K562 (cell line): ENCODE measurements around the gene ELK1. TPM values are rescaled to one million over a fixed set of nuclear protein-coding genes. Genes with fewer than 3 reads are reported as not detected.
A peak's percentile ranks its signal among the peaks of the same experiment; 100 is the strongest.

ENCODE experiments used
- BRF2 ChIP-seq: IDR thresholded peaks from 3 replicates; pipeline ENCODE4 v1.6.1; 2011; ENCODE audit warnings: borderline replicate concordance, mild to moderate bottlenecking; ENCODE audit not compliant: insufficient read length, insufficient read depth
- CHD1 ChIP-seq: fragments of 200-600 bp; sonication (generic); IDR thresholded peaks from one replicate; pipeline ENCODE4 v1.6.1; 2012; ENCODE audit warnings: mild to moderate bottlenecking, moderate library complexity, low read length, inconsistent platforms
- CREB1 ChIP-seq, 2 experiments: sonication (generic) in 1 of 2; formaldehyde crosslinking in 1 of 2; IDR thresholded peaks; 2 replicates each; pipeline versions ENCODE4 v1.6.1 to v1.8.0; 2012 to 2022; ENCODE audit warnings: inconsistent platforms in 1 of 2, mild to moderate bottlenecking in 1 of 2, missing genetic modification reagents in 1 of 2, moderate library complexity in 1 of 2
- POLR3A ChIP-seq: IDR thresholded peaks from 2 replicates; pipeline ENCODE4 v1.6.1; 2011; ENCODE audit warnings: borderline replicate concordance, mild to moderate bottlenecking, moderate library complexity; ENCODE audit not compliant: insufficient read length, insufficient read depth; ENCODE audit errors: extremely low read depth
- RBFOX2 ChIP-seq: fragments of 200-400 bp; formaldehyde crosslinking; IDR thresholded peaks from 2 replicates; pipeline ENCODE4 v1.6.1; 2017; ENCODE audit warnings: low read depth, mild to moderate bottlenecking, low read length, moderate library complexity
- SMAD3 ChIP-seq: fragments of 450-650 bp; formaldehyde crosslinking; conservative IDR thresholded peaks from 2 replicates; pipeline ENCODE4 v1.4.0; 2020; ENCODE audit warnings: mild to moderate bottlenecking
- SMC3 ChIP-seq: conservative IDR thresholded peaks from 2 replicates; pipeline ENCODE4 v1.6.1; 2011; ENCODE audit warnings: low read depth, low read length, improper control_type of control experiment; ENCODE audit not compliant: insufficient read depth
- ZNF263 ChIP-seq: sonication (generic); formaldehyde crosslinking; IDR thresholded peaks from 2 replicates; pipeline ENCODE4 v1.8.0; 2022; ENCODE audit warnings: mild to moderate bottlenecking, missing genetic modification reagents, borderline replicate concordance
- polyA plus RNA-seq, 8 experiments: library from polyadenylated mRNA; depleted of rRNA in 4 of 8; stranded (reverse) in 5 of 8; unstranded in 3 of 8; fragments of >200 nt; fragmentation: Nextera tagmentation in 2 of 8; fragmentation: Illumina TruSeq in 1 of 8; extraction: Ambion mirVana in 2 of 8; extraction: Trizol in 1 of 8; gene quantifications; 2 replicates each; pipeline versions ENCODE4 v1.2.1 to v1.2.3, GENCODE V29; 2011 to 2014; ENCODE audit warnings: inconsistent platforms in 1 of 8, missing spikeins in 1 of 8
- total RNA-seq, 7 experiments: library from RNA; depleted of rRNA in 6 of 7; stranded (reverse); fragments of >200 nt in 6 of 7; fragmentation: Illumina TruSeq in 2 of 7; extraction: Trizol in 2 of 7; gene quantifications; 2 replicates each; pipeline versions ENCODE4 v1.2.1 to v1.2.3, GENCODE V29; 2011 to 2021; ENCODE audit warnings: low replicate concordance in 1 of 7

ELK1 gene
- total and polyA plus RNA-seq, 9 of the 15 experiments (the other 6 are each of a cell fraction or from before 2014, with no cell fraction given): 4.4 to 74.9 (median 26.5) TPM

- TF ChIP-seq POLR3A (no peak), SMAD3 (CRISPR knock-in tag) (no peak), SMC3 (no peak), RBFOX2 (peak; percentile 39; the same call in 1 of the 2 replicates), BRF2 (no peak), CHD1 (no peak), ZNF263 (CRISPR knock-in tag) (no peak), CREB1 (IDR thresholded peaks at IDR 0.05) (no peak), CREB1 (CRISPR knock-in tag; IDR thresholded peaks at IDR 0.05) (no peak)
Observed at GRCh38 chrX:47637546-47638195, 12.7 kb downstream of the ELK1 start (continued).
